ENCODE results near the gene PRM1.
"Not testable (repeated sequence)": the region's sequence is repeated elsewhere in the genome, so short reads cannot be mapped to it uniquely, and the experiment has no call there.

Gene PRM1

GRCh38 chr16:11292076-11292748, 11.1 kb upstream of the PRM1 start:
- no peak for DNase-seq (ENCODE audit: low spot score)
- no peak for TF ChIP-seq CTCF (IDR thresholded peaks at IDR 0.05; ENCODE audit: extremely low read depth, missing control alignments)

GRCh38 chr16:11291091-11291703, 10.1 kb upstream of the PRM1 start:
- DNase-seq (ENCODE audit: low spot score): no peak
- TF ChIP-seq CTCF (IDR thresholded peaks at IDR 0.05; ENCODE audit: extremely low read depth, missing control alignments): no peak

- no peak for TF ChIP-seq CTCF (IDR thresholded peaks at IDR 0.05; ENCODE audit: extremely low read depth, missing control alignments)
- DNase-seq (ENCODE audit: low spot score): no peak
Measured at GRCh38 chr16:11290102-11290893, 9.2 kb upstream of the PRM1 start.

- DNase-seq (ENCODE audit: low spot score): not testable (repeated sequence)
Measured at GRCh38 chr16:11289696-11290095, 8.6 kb upstream of the PRM1 start.

- no peak for DNase-seq (ENCODE audit: low spot score)
- TF ChIP-seq CTCF (IDR thresholded peaks at IDR 0.05; ENCODE audit: extremely low read depth, missing control alignments): no peak
Measured at GRCh38 chr16:11289202-11289601, 8.1 kb upstream of the PRM1 start.

- TF ChIP-seq CTCF (IDR thresholded peaks at IDR 0.05; ENCODE audit: extremely low read depth, missing control alignments): no peak
- no peak for DNase-seq (ENCODE audit: low spot score)
Measured at GRCh38 chr16:11285842-11286241, 4.7 kb upstream of the PRM1 start.

- DNase-seq (ENCODE audit: low spot score): no peak
- no peak for TF ChIP-seq CTCF (IDR thresholded peaks at IDR 0.05; ENCODE audit: extremely low read depth, missing control alignments)
Measured at GRCh38 chr16:11283820-11284248, 2.7 kb upstream of the PRM1 start.
